ENCODE results near the gene CHRFAM7A. TPM values are rescaled to one million over a fixed set of nuclear protein-coding genes. Genes with fewer than 3 reads are reported as not detected.
"Not testable (repeated sequence)": the region's sequence is repeated elsewhere in the genome, so short reads cannot be mapped to it uniquely, and the experiment has no call there.

The CHRFAM7A gene
- total and polyA plus RNA-seq, 2 donors (not counting 1 experiment from before 2014, with no cell fraction given), result 0.66 to 1.6 TPM

- H3K4me3 ChIP-seq (replicated peaks in 1 of 4; ENCODE audit: control extremely low read depth in 1 of 4, insufficient read depth in 1 of 4, low read depth in 3 of 4, low read length in 4 of 4); H3K36me3 ChIP-seq (ENCODE audit: control insufficient read depth, insufficient read depth, low read length); H3K27ac ChIP-seq (ENCODE audit: insufficient read depth, low read length); H2AFZ ChIP-seq (ENCODE audit: low read length); H3K4me2 ChIP-seq (ENCODE audit: extremely low read depth, insufficient read depth, low read length); DNase-seq (ENCODE audit: low read depth in 2 of 2); H3K4me1 ChIP-seq (ENCODE audit: control insufficient read depth, extremely low read depth, insufficient read depth, low read length); H3K9me3 ChIP-seq (ENCODE audit: control insufficient read depth, insufficient read depth, low read depth, low read length); H4K20me1 ChIP-seq (ENCODE audit: control insufficient read depth, extremely low read depth, insufficient read depth, low read length); H3K27me3 ChIP-seq (ENCODE audit: control insufficient read depth, insufficient read depth, low read length); H3K79me2 ChIP-seq (ENCODE audit: control insufficient read depth, insufficient read depth, low read length); H3K9ac ChIP-seq (ENCODE audit: insufficient read depth, low read length): not testable (repeated sequence)
Measured at GRCh38 chr15:30334152-30334551, 59.2 kb downstream of the CHRFAM7A start.

GRCh38 chr15:30326145-30326544 lies 67.2 kb downstream of the CHRFAM7A start:
- not testable (repeated sequence) for H3K4me2 ChIP-seq (ENCODE audit: extremely low read depth, insufficient read depth, low read length); H3K4me1 ChIP-seq (ENCODE audit: control insufficient read depth, extremely low read depth, insufficient read depth, low read length); H3K9me3 ChIP-seq (ENCODE audit: control insufficient read depth, insufficient read depth, low read depth, low read length); H3K9ac ChIP-seq (ENCODE audit: insufficient read depth, low read length); H3K79me2 ChIP-seq (ENCODE audit: control insufficient read depth, insufficient read depth, low read length); H3K27ac ChIP-seq (ENCODE audit: insufficient read depth, low read length); H3K36me3 ChIP-seq (ENCODE audit: control insufficient read depth, insufficient read depth, low read length); DNase-seq (ENCODE audit: low read depth in 2 of 2); H3K27me3 ChIP-seq (ENCODE audit: control insufficient read depth, insufficient read depth, low read length); H3K4me3 ChIP-seq (replicated peaks in 1 of 4; ENCODE audit: control extremely low read depth in 1 of 4, insufficient read depth in 1 of 4, low read depth in 3 of 4, low read length in 4 of 4); H4K20me1 ChIP-seq (ENCODE audit: control insufficient read depth, extremely low read depth, insufficient read depth, low read length); H2AFZ ChIP-seq (ENCODE audit: low read length)

- not testable (repeated sequence) for H3K27me3 ChIP-seq (ENCODE audit: control insufficient read depth, insufficient read depth, low read length); H3K9ac ChIP-seq (ENCODE audit: insufficient read depth, low read length); H3K9me3 ChIP-seq (ENCODE audit: control insufficient read depth, insufficient read depth, low read depth, low read length); H2AFZ ChIP-seq (ENCODE audit: low read length); H3K79me2 ChIP-seq (ENCODE audit: control insufficient read depth, insufficient read depth, low read length); H3K27ac ChIP-seq (ENCODE audit: insufficient read depth, low read length); H4K20me1 ChIP-seq (ENCODE audit: control insufficient read depth, extremely low read depth, insufficient read depth, low read length); H3K4me3 ChIP-seq (replicated peaks in 1 of 4; ENCODE audit: control extremely low read depth in 1 of 4, insufficient read depth in 1 of 4, low read depth in 3 of 4, low read length in 4 of 4); H3K4me2 ChIP-seq (ENCODE audit: extremely low read depth, insufficient read depth, low read length); DNase-seq (ENCODE audit: low read depth in 2 of 2); H3K36me3 ChIP-seq (ENCODE audit: control insufficient read depth, insufficient read depth, low read length); H3K4me1 ChIP-seq (ENCODE audit: control insufficient read depth, extremely low read depth, insufficient read depth, low read length)
Measured at GRCh38 chr15:30321063-30321462, 72.3 kb downstream of the CHRFAM7A start.

- not testable (repeated sequence) for H3K27ac ChIP-seq (ENCODE audit: insufficient read depth, low read length); H3K4me1 ChIP-seq (ENCODE audit: control insufficient read depth, extremely low read depth, insufficient read depth, low read length); H3K27me3 ChIP-seq (ENCODE audit: control insufficient read depth, insufficient read depth, low read length); DNase-seq (ENCODE audit: low read depth in 2 of 2); H3K4me2 ChIP-seq (ENCODE audit: extremely low read depth, insufficient read depth, low read length); H2AFZ ChIP-seq (ENCODE audit: low read length); H3K9me3 ChIP-seq (ENCODE audit: control insufficient read depth, insufficient read depth, low read depth, low read length); H3K9ac ChIP-seq (ENCODE audit: insufficient read depth, low read length); H4K20me1 ChIP-seq (ENCODE audit: control insufficient read depth, extremely low read depth, insufficient read depth, low read length); H3K79me2 ChIP-seq (ENCODE audit: control insufficient read depth, insufficient read depth, low read length); H3K4me3 ChIP-seq (replicated peaks in 1 of 4; ENCODE audit: control extremely low read depth in 1 of 4, insufficient read depth in 1 of 4, low read depth in 3 of 4, low read length in 4 of 4); H3K36me3 ChIP-seq (ENCODE audit: control insufficient read depth, insufficient read depth, low read length)
Measured at GRCh38 chr15:30315704-30316103, 77.6 kb downstream of the CHRFAM7A start.

GRCh38 chr15:30310575-30310974 lies 82.8 kb downstream of the CHRFAM7A start:
- DNase-seq (ENCODE audit: low read depth in 2 of 2); H3K9ac ChIP-seq (ENCODE audit: insufficient read depth, low read length); H4K20me1 ChIP-seq (ENCODE audit: control insufficient read depth, extremely low read depth, insufficient read depth, low read length); H2AFZ ChIP-seq (ENCODE audit: low read length); H3K4me3 ChIP-seq (replicated peaks in 1 of 4; ENCODE audit: control extremely low read depth in 1 of 4, insufficient read depth in 1 of 4, low read depth in 3 of 4, low read length in 4 of 4); H3K36me3 ChIP-seq (ENCODE audit: control insufficient read depth, insufficient read depth, low read length); H3K27me3 ChIP-seq (ENCODE audit: control insufficient read depth, insufficient read depth, low read length); H3K27ac ChIP-seq (ENCODE audit: insufficient read depth, low read length); H3K9me3 ChIP-seq (ENCODE audit: control insufficient read depth, insufficient read depth, low read depth, low read length); H3K4me1 ChIP-seq (ENCODE audit: control insufficient read depth, extremely low read depth, insufficient read depth, low read length); H3K4me2 ChIP-seq (ENCODE audit: extremely low read depth, insufficient read depth, low read length); H3K79me2 ChIP-seq (ENCODE audit: control insufficient read depth, insufficient read depth, low read length): not testable (repeated sequence)

Other genes with a start within 250 kb of the CHRFAM7A start
- 1.3 and 1.8 TPM in 2 replicates for gene GOLGA8R, start 20.7 kb upstream of the CHRFAM7A start, total RNA-seq
- gene GOLGA8R, start 20.7 kb upstream of the CHRFAM7A start, polyA plus RNA-seq, result 0.28 and 0.65 TPM in 2 replicates
- gene GOLGA8Q, start 158.5 kb upstream of the CHRFAM7A start, total RNA-seq, result 0.33 and 1.3 TPM in 2 replicates
- gene GOLGA8Q, start 158.5 kb upstream of the CHRFAM7A start, polyA plus RNA-seq, result 0.06 and 0.22 TPM in 2 replicates
- gene GOLGA8H, start 210.5 kb upstream of the CHRFAM7A start, total RNA-seq, result under 0.01 and 0.50 TPM in 2 replicates
- 0.05 and 0.18 TPM in 2 replicates for gene GOLGA8H, start 210.5 kb upstream of the CHRFAM7A start, polyA plus RNA-seq